ENCODE results near the gene DCAF4.

DNA sequence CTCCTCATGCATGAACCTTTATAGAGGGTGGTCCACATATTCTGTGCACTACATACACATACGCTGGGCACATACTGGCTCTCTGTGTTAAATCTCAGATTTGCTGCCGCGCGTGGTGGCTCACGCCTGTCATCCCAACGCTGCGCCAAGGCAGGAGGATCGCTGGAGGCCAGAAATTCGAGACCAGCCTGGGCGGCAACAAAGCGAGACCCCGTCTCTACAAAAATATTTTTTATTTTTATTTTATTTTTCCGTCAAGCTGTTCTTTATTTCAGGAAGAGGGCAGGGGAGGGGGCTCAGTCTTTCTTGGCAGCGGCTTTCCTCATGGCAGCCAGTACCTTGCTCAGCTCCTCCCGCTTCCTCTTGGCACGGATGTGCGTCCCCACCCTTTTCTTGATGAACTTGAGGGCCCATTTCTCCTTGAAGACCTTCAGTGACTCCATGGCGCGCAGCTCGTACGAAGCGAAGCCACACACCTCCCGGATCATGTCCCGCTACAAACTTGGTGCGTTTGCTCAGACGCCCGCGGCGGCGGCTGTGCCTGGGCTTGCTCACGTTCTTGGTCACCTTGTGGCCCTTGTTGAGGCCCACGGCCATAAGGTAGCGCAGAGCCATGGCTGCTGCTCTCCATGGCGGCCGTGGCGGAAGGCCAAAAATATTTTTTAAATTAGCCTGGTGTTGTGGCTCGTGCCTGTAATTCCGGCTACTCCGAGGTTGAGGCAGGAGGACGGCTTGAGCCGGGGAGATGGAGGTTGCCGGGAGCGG is 3.2 kb downstream of the DCAF4 start:
- TF ChIP-seq, protein P1, sequence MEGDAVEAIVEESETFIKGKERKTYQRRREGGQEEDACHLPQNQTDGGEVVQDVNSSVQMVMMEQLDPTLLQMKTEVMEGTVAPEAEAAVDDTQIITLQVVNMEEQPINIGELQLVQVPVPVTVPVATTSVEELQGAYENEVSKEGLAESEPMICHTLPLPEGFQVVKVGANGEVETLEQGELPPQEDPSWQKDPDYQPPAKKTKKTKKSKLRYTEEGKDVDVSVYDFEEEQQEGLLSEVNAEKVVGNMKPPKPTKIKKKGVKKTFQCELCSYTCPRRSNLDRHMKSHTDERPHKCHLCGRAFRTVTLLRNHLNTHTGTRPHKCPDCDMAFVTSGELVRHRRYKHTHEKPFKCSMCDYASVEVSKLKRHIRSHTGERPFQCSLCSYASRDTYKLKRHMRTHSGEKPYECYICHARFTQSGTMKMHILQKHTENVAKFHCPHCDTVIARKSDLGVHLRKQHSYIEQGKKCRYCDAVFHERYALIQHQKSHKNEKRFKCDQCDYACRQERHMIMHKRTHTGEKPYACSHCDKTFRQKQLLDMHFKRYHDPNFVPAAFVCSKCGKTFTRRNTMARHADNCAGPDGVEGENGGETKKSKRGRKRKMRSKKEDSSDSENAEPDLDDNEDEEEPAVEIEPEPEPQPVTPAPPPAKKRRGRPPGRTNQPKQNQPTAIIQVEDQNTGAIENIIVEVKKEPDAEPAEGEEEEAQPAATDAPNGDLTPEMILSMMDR (conservative IDR thresholded peaks at IDR 0.05 in 1 of 2, IDR thresholded peaks at IDR 0.05 in 1 of 2; ENCODE audit: low read depth in 1 of 2, low read length in 2 of 2): no peak
- TF ChIP-seq EZH2 (IDR thresholded peaks at IDR 0.05; ENCODE audit: low read length, missing control alignments): no peak
